Measurements from ENCODE around the gene RAD54L2. TPM values are rescaled to one million over a fixed set of nuclear protein-coding genes. Genes with fewer than 3 reads are reported as not detected.

RAD54L2 gene, protein sequence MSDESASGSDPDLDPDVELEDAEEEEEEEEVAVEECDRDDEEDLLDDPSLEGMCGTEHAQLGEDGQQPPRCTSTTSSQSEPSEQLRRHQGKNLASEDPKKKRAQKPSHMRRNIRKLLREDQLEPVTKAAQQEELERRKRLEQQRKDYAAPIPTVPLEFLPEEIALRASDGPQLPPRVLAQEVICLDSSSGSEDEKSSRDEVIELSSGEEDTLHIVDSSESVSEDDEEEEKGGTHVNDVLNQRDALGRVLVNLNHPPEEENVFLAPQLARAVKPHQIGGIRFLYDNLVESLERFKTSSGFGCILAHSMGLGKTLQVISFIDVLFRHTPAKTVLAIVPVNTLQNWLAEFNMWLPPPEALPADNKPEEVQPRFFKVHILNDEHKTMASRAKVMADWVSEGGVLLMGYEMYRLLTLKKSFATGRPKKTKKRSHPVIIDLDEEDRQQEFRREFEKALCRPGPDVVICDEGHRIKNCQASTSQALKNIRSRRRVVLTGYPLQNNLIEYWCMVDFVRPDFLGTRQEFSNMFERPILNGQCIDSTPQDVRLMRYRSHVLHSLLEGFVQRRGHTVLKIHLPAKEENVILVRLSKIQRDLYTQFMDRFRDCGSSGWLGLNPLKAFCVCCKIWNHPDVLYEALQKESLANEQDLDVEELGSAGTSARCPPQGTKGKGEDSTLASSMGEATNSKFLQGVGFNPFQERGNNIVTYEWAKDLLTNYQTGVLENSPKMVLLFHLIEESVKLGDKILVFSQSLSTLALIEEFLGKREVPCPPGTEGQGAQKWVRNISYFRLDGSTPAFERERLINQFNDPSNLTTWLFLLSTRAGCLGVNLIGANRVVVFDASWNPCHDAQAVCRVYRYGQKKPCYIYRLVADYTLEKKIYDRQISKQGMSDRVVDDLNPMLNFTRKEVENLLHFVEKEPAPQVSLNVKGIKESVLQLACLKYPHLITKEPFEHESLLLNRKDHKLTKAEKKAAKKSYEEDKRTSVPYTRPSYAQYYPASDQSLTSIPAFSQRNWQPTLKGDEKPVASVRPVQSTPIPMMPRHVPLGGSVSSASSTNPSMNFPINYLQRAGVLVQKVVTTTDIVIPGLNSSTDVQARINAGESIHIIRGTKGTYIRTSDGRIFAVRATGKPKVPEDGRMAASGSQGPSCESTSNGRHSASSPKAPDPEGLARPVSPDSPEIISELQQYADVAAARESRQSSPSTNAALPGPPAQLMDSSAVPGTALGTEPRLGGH (N-terminal part only)
- 1 to 10 TPM; 1.9 to 3.3 TPM for polyA plus RNA-seq

DNA sequence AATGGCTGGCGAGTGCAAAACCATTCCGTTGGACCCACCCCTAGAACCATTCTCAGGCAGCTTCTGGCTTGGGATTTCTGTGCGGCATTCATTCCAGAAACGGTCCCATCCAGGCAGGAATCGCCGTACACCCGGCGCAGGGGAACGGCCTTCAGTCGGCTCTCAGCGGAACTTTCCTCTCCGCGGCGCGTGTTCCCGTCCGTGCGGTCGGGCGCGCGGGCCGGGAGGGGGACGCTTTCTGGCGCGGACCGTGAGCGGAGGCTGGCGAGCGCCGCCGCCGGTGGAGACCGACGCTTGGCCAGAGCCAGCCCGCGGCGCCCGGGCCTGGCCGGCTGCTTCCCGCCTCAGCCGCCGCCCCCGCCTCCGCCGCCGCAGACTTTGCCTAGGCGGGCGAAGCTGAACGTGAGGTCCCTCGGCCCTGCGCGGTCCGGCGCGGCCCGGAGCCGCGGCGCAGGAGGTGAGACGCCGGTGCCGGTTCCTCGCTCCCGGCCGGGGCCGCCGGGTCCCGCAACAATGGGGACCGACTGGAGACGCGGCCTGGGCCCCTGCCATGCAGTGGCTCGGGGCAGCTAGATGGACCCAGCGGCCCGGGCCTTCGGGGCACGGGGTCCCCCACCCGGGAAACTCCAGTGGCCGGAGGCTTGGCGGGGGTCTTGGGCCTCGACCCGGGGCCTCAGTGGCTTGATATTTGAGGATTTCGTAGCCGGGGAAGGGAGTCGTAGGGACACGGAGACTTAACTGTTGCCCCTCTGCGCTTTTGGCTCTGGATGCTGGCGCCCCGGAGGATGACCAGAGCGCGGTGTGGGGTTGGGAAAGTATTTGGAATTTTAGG, at the start of gene RAD54L2:
RAD54L2 (plus strand) TSS at position 261 of the 832 bp plus-strand sequence. CDS start 51,702 bp downstream, outside the sequence.
- no peaks in the 10 kb centered on the region for H3K9me3 ChIP-seq (ENCODE audit: control insufficient read depth in 2 of 2, insufficient read depth in 1 of 2, low read depth in 1 of 2, low read length in 1 of 2)
- no peaks in the 10 kb centered on the region for H3K27me3 ChIP-seq (ENCODE audit: control insufficient read depth in 1 of 2, insufficient read depth in 2 of 2, low read length in 2 of 2)
- 0% methylated on average over 81 to 91 of the region's 91 CpGs for WGBS, 2 donors
- H3K36me3 ChIP-seq (ENCODE audit: control insufficient read depth in 2 of 2, insufficient read depth in 2 of 2, low read length in 1 of 2): no peaks in the 10 kb centered on the region
- no peaks in the 10 kb centered on the region for H3K4me1 ChIP-seq (ENCODE audit: control insufficient read depth in 2 of 2, insufficient read depth in 2 of 2, low read length in 1 of 2)
- H3K27ac ChIP-seq (ENCODE audit: low read depth in 2 of 2, low read length in 1 of 2): peak within 1 kb of the TSS; percentile 81 to 90
- peak within 1 kb of the TSS; percentile 67 to 96 for H3K4me3 ChIP-seq (ENCODE audit: low read depth in 1 of 2, low read length in 2 of 2)

DNA sequence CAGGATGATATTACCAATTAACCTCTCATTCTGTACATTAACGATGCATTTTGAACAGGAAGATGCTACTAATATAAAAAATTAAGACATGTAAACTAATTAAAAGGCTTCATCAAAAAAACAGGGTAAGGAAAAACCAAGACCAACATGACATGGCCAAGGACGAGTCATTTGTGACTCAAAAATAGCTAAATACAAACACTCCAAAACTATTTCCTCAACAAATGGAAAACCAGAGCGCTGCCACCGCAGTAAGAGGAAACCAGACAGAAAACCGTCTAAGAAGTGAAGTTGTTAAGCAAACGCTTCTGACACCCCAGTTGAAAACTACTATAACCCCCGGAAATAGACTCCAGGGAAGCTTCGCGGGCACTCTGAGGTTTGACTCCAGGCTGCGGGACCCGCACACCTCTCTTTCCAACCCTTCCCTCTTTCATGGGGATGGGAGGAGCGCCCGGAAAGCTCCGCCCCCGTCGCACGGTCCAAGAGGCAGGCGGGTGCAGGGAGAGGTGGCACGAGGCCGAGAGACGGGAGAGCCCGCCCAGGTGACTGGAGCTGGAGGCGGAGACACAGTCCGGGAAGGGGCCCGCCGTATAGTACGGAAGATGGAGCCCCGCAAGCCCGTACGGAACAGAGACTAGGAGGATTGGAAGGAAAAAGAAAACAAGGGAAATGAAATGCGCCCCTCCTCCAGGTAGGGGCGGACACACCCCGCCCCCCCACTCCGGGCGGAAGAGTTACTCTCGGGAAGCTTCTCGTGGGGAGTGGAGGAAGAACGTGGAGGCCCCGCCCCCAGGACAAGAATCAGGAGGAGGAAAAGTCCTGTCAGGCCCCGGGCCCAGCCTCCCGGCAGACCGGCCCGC, 39.4 kb upstream of the RAD54L2 start:
- Histone ChIP-seq H3K36me3 (ENCODE audit: control insufficient read depth in 2 of 2, insufficient read depth in 2 of 2, low read length in 1 of 2) (peaks cover 0 to 2% of the 10 kb centered on the region in 2 donors), H3K27me3 (ENCODE audit: control insufficient read depth in 1 of 2, insufficient read depth in 2 of 2, low read length in 2 of 2) (no peaks in the 10 kb centered on the region), H3K4me3 (ENCODE audit: low read depth in 1 of 2, low read length in 2 of 2) (peak overlapping the region; percentile 64 to 79), H3K9me3 (ENCODE audit: control insufficient read depth in 2 of 2, insufficient read depth in 1 of 2, low read depth in 1 of 2, low read length in 1 of 2) (no peaks in the 10 kb centered on the region), H3K4me1 (ENCODE audit: control insufficient read depth in 2 of 2, insufficient read depth in 2 of 2, low read length in 1 of 2) (no peaks in the 10 kb centered on the region), H3K27ac (ENCODE audit: low read depth in 2 of 2, low read length in 1 of 2) (peak overlapping the region; percentile 97)
- 1% methylated on average over 39 to 43 of the region's 43 CpGs for WGBS, 2 donors

DNA sequence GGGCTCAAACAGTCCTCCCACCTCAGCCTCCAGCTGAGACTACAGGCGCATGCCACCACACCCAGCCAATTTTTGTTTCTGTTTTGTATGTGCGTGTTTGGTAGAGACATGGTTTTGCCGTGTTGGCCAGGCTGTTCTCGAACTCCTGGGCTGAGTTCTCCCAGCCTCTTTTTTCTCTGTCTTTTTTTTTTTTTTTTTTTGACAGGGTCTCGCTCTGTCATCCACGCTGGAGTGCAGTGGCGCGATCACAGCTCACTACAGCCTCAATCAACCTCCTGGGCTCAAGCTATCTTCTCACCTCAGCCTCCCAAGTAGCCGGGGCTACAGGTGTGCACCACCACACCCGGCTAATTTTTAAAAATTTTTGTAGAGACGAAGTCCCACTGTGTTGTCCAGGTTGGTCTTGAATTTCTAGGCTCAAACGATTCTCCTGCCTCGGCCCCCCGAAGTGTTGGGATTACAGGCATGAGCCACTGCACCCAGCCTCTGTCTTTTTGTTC, 37.8 kb upstream of the RAD54L2 start:
- H3K36me3 ChIP-seq (ENCODE audit: control insufficient read depth in 2 of 2, insufficient read depth in 2 of 2, low read length in 1 of 2): peaks cover 0 to 1% of the 10 kb centered on the region in 2 donors
- no peaks in the 10 kb centered on the region for H3K4me1 ChIP-seq (ENCODE audit: control insufficient read depth in 2 of 2, insufficient read depth in 2 of 2, low read length in 1 of 2)
- H3K4me3 ChIP-seq (ENCODE audit: low read depth in 1 of 2, low read length in 2 of 2): no peak overlapping the region
- no peaks in the 10 kb centered on the region for H3K27me3 ChIP-seq (ENCODE audit: control insufficient read depth in 1 of 2, insufficient read depth in 2 of 2, low read length in 2 of 2)
- no peaks in the 10 kb centered on the region for H3K9me3 ChIP-seq (ENCODE audit: control insufficient read depth in 2 of 2, insufficient read depth in 1 of 2, low read depth in 1 of 2, low read length in 1 of 2)
- WGBS, 2 donors: 93% methylated on average over 14 of the region's 14 CpGs
- H3K27ac ChIP-seq (ENCODE audit: low read depth in 2 of 2, low read length in 1 of 2): peak overlapping the region; percentile 83 to 90

DNA sequence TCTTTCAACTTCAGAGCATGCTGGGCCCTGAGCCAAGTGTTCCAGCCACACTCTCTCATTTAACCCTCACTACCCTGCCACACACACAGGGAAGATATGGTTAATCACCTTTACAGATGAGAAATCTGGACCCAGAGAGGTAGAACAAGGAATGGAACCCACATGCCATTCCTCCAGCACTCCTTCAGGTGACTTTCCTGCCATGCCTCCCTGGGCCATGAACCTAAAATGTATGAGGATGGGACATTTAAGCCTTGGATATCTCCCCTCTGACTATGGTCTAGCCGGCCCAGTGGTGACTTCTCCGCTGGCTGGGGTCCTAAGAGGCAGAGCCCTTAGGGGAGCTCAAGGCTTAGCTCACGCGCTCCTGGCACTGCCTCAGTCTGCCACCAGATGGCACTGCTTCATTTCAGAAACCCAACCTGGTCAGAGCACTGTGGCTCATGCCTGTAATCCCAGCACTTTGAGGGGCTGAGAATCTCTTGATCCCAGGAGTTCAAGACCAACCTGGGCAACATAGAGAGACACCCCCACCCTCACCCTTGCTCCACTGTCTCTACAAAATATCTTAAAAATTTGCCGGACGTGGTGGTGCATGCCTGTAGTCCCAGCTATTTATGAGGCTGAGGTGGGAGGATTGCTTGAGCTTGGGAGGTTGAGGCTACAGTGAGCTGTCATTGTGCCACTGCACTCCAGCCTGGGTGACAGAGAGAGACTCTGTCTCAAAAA, 36.5 kb upstream of the RAD54L2 start:
- WGBS, 2 donors: 11 to 12% methylated on average over 6 of the region's 6 CpGs
- no peaks in the 10 kb centered on the region for H3K27me3 ChIP-seq (ENCODE audit: control insufficient read depth in 1 of 2, insufficient read depth in 2 of 2, low read length in 2 of 2)
- no peaks in the 10 kb centered on the region for H3K9me3 ChIP-seq (ENCODE audit: control insufficient read depth in 2 of 2, insufficient read depth in 1 of 2, low read depth in 1 of 2, low read length in 1 of 2)
- H3K36me3 ChIP-seq (ENCODE audit: control insufficient read depth in 2 of 2, insufficient read depth in 2 of 2, low read length in 1 of 2): no peaks in the 10 kb centered on the region
- no peak overlapping the region for H3K4me3 ChIP-seq (ENCODE audit: low read depth in 1 of 2, low read length in 2 of 2)
- H3K4me1 ChIP-seq (ENCODE audit: control insufficient read depth in 2 of 2, insufficient read depth in 2 of 2, low read length in 1 of 2): no peaks in the 10 kb centered on the region
- no peak overlapping the region for H3K27ac ChIP-seq (ENCODE audit: low read depth in 2 of 2, low read length in 1 of 2)

DNA sequence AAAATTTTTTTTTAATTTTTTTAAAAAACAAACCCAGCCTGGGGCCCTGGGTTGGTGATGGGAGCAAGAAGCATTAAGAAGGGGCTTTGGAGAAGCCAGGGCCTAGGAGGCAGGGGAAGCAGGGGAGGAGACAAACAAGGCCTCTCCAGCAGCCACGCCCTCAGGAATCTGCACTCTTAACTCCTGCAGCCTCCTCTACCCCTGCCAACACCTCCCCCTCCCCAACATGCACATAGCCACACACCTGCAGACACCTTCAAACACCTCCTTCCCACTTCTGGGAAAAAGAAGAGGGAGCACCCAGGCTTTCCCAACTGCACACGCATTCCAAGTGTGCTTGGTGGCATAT, 36.0 kb upstream of the RAD54L2 start:
- no peaks in the 10 kb centered on the region for H3K27me3 ChIP-seq (ENCODE audit: control insufficient read depth in 1 of 2, insufficient read depth in 2 of 2, low read length in 2 of 2)
- H3K4me3 ChIP-seq (ENCODE audit: low read depth in 1 of 2, low read length in 2 of 2): no peak overlapping the region
- H3K27ac ChIP-seq (ENCODE audit: low read depth in 2 of 2, low read length in 1 of 2): no peak overlapping the region
- H3K4me1 ChIP-seq (ENCODE audit: control insufficient read depth in 2 of 2, insufficient read depth in 2 of 2, low read length in 1 of 2): no peaks in the 10 kb centered on the region
- H3K9me3 ChIP-seq (ENCODE audit: control insufficient read depth in 2 of 2, insufficient read depth in 1 of 2, low read depth in 1 of 2, low read length in 1 of 2): no peaks in the 10 kb centered on the region
- WGBS, 2 donors: 25 to 45% methylated on average over 2 of the region's 2 CpGs
- no peaks in the 10 kb centered on the region for H3K36me3 ChIP-seq (ENCODE audit: control insufficient read depth in 2 of 2, insufficient read depth in 2 of 2, low read length in 1 of 2)

DNA sequence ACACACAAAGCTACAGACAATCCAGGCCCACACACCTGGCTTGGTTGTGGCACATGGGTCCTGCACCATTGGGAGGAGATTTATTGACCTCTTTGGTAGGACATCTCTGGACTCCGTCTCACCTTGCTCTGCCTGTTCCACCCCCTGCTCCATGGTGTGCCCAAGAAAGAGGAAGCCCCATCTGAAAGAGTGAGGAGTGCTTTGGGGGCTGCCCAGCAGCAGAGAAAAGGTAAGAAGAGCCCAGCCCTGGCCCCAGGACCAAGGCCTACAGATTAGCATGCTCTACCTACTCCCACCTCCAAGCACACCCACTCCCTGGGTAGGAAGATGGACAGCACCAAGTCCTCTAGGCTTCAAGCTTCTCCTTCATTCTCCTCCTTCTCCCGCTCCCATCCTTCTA, 35.5 kb upstream of the RAD54L2 start:
- no peaks in the 10 kb centered on the region for H3K9me3 ChIP-seq (ENCODE audit: control insufficient read depth in 2 of 2, insufficient read depth in 1 of 2, low read depth in 1 of 2, low read length in 1 of 2)
- H3K4me3 ChIP-seq (ENCODE audit: low read depth in 1 of 2, low read length in 2 of 2): no peak overlapping the region
- H3K27me3 ChIP-seq (ENCODE audit: control insufficient read depth in 1 of 2, insufficient read depth in 2 of 2, low read length in 2 of 2): no peaks in the 10 kb centered on the region
- H3K27ac ChIP-seq (ENCODE audit: low read depth in 2 of 2, low read length in 1 of 2): no peak overlapping the region
- no peaks in the 10 kb centered on the region for H3K36me3 ChIP-seq (ENCODE audit: control insufficient read depth in 2 of 2, insufficient read depth in 2 of 2, low read length in 1 of 2)
- H3K4me1 ChIP-seq (ENCODE audit: control insufficient read depth in 2 of 2, insufficient read depth in 2 of 2, low read length in 1 of 2): no peaks in the 10 kb centered on the region
- WGBS, 2 donors: 88 to 94% methylated on average over 2 of the region's 2 CpGs

DNA sequence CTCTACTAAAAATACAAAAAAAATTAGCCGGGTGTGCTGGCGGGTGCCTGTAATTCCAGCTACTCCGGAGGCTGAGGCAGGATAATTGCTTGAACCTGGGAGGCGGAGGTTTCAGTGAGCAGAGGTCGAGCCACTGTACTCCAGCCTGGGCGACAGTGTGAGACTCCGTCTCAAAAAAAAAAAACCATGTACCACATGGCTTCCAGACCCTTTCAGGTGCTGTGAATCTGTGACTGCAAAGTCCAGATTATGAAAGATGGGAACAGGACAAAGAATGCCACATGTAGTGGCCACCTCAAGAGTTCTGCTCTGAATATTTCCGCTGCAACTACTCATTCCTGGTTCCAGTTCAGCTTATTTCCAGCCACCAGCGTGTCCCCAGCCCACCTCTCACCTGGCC, 30.3 kb upstream of the RAD54L2 start:
- H3K9me3 ChIP-seq (ENCODE audit: control insufficient read depth in 2 of 2, insufficient read depth in 1 of 2, low read depth in 1 of 2, low read length in 1 of 2): no peaks in the 10 kb centered on the region
- no peak overlapping the region for H3K27ac ChIP-seq (ENCODE audit: low read depth in 2 of 2, low read length in 1 of 2)
- WGBS, 2 donors: 87 to 88% methylated on average over 9 of the region's 9 CpGs
- no peak overlapping the region for H3K4me3 ChIP-seq (ENCODE audit: low read depth in 1 of 2, low read length in 2 of 2)
- H3K27me3 ChIP-seq (ENCODE audit: control insufficient read depth in 1 of 2, insufficient read depth in 2 of 2, low read length in 2 of 2): no peaks in the 10 kb centered on the region
- H3K4me1 ChIP-seq (ENCODE audit: control insufficient read depth in 2 of 2, insufficient read depth in 2 of 2, low read length in 1 of 2): no peaks in the 10 kb centered on the region
- no peaks in the 10 kb centered on the region for H3K36me3 ChIP-seq (ENCODE audit: control insufficient read depth in 2 of 2, insufficient read depth in 2 of 2, low read length in 1 of 2)

DNA sequence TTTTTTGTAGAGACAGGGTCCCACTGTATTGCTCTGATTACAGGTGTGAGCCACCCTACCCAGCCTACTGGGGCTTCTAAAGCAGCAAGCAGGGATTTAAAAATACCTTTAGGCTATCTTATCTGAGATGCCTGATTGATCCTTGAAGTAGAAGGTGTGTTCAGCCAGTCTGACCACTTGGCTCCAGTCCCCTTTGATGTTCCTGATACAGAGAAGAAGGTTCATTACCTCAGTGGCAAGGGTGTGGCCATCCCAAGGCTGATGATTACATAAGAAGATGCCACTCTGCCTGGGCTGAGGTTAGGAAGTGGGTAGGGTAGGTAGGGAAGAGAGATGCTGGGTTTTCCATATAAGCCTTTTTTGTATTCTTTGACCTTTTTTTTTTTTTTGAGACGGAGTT, 27.5 kb upstream of the RAD54L2 start:
- Histone ChIP-seq H3K4me3 (ENCODE audit: low read depth in 1 of 2, low read length in 2 of 2) (no peak overlapping the region), H3K27ac (ENCODE audit: low read depth in 2 of 2, low read length in 1 of 2) (no peak overlapping the region), H3K4me1 (ENCODE audit: control insufficient read depth in 2 of 2, insufficient read depth in 2 of 2, low read length in 1 of 2) (no peaks in the 10 kb centered on the region), H3K9me3 (ENCODE audit: control insufficient read depth in 2 of 2, insufficient read depth in 1 of 2, low read depth in 1 of 2, low read length in 1 of 2) (no peaks in the 10 kb centered on the region), H3K27me3 (ENCODE audit: control insufficient read depth in 1 of 2, insufficient read depth in 2 of 2, low read length in 2 of 2) (no peaks in the 10 kb centered on the region), H3K36me3 (ENCODE audit: control insufficient read depth in 2 of 2, insufficient read depth in 2 of 2, low read length in 1 of 2) (no peaks in the 10 kb centered on the region)
- WGBS, 2 donors: 67 to 75% methylated on average over 1 of the region's 1 CpG
